Lower leg skin (tissue), 3 donors: ENCODE measurements around the gene MRPS5.

Experiments
- CTCF ChIP-seq, 3 donors: fragments of 450-650 bp; IDR thresholded peaks; one replicate each; pipeline ENCODE4 v1.5.1; 2016; ENCODE audit warnings: antibody characterized with exemption in 3 of 3, mild to moderate bottlenecking in 3 of 3, moderate library complexity in 2 of 3
- POLR2A ChIP-seq, 2 donors: fragments of 450-650 bp; IDR thresholded peaks; one replicate each; pipeline ENCODE4 v1.6.1; 2016 to 2017; ENCODE audit warnings: antibody characterized with exemption in 2 of 2, mild to moderate bottlenecking in 1 of 2, moderate library complexity in 1 of 2

DNA sequence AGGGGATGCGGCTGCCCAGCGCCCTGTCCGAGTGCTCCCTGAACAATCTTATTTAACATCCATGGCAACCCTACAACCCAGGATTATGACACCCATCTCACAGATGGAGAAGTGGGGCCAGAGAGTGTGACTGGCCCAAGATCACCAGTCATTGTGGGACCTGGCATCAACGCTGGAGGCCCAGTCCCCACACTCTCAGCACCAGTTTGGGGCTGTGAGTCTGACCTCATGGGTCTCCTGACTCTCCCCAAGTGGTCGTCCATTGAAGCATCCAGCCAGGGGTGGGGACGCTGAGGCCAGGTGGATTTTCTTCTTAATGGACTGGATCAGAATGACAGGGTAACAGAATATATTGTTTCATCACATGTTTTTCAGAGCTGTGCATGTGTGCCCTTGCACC, 71.6 kb downstream of the MRPS5 start:
- no peak for TF ChIP-seq CTCF (IDR thresholded peaks at IDR 0.05)
- TF ChIP-seq POLR2A (IDR thresholded peaks at IDR 0.05) = no peak
